ENCODE data around the gene KLC1. TPM values are rescaled to one million over a fixed set of nuclear protein-coding genes. Genes with fewer than 3 reads are reported as not detected.
"Not testable (repeated sequence)": the region's sequence is repeated elsewhere in the genome, so short reads cannot be mapped to it uniquely, and the experiment has no call there.

KLC1 gene
- total RNA-seq, 1 experiment from 2014 or later, result 163 TPM

- TF ChIP-seq CTCF (conservative IDR thresholded peaks at IDR 0.05; ENCODE audit: low read depth, low read length), result peak; percentile 62
- no peak for TF ChIP-seq EZH2 (IDR thresholded peaks at IDR 0.05; ENCODE audit: borderline replicate concordance, low read depth, low read length, poor library complexity, severe bottlenecking)
- DNase-seq (ENCODE audit: low spot score), result peak; percentile 97
- intact Hi-C loops (cut with micrococcal nuclease; ENCODE audit: unreplicated experiment), result no loop called here
- no TSS peak for BruUV-seq (replicated peaks)
- POLR2A ChIA-PET (ENCODE audit: low non-redundant PET), result no interaction called here
- no peaks in the 10 kb centered on the region for H3K36me3 ChIP-seq (ENCODE audit: insufficient read depth, low read length, poor library complexity, severe bottlenecking)
- H3K27me3 ChIP-seq (replicated peaks; ENCODE audit: insufficient read depth, low read depth, low read length, poor library complexity), result no peaks in the 10 kb centered on the region
- peaks cover 9% of the 10 kb centered on the region for H3K9me3 ChIP-seq (ENCODE audit: low read depth, low read length, poor library complexity, severe bottlenecking)
- CTCF ChIA-PET, result no interaction called here
- peaks cover 15% of the 10 kb centered on the region for H3K4me1 ChIP-seq (ENCODE audit: insufficient read depth, low read length, poor library complexity, severe bottlenecking)
- no peak overlapping the region for H3K4me3 ChIP-seq (ENCODE audit: low read depth, low read length, poor library complexity, severe bottlenecking)
- peak overlapping the region; percentile 40 for H3K27ac ChIP-seq (ENCODE audit: low read depth, low read length, poor library complexity, severe bottlenecking)
Observed at GRCh38 chr14:103606963-103607668, 21.9 kb upstream of the KLC1 start.

GRCh38 chr14:103607822-103608221 is 21.2 kb upstream of the KLC1 start:
- no peaks in the 10 kb centered on the region for H3K36me3 ChIP-seq (ENCODE audit: insufficient read depth, low read length, poor library complexity, severe bottlenecking)
- CTCF ChIA-PET, result no interaction called here
- TF ChIP-seq CTCF (conservative IDR thresholded peaks at IDR 0.05; ENCODE audit: low read depth, low read length) (no peak), EZH2 (IDR thresholded peaks at IDR 0.05; ENCODE audit: borderline replicate concordance, low read depth, low read length, poor library complexity, severe bottlenecking) (no peak)
- peaks cover 9% of the 10 kb centered on the region for H3K9me3 ChIP-seq (ENCODE audit: low read depth, low read length, poor library complexity, severe bottlenecking)
- no TSS peak for BruUV-seq (replicated peaks)
- POLR2A ChIA-PET (ENCODE audit: low non-redundant PET), result interaction anchor here (0.7 kb wide), 1 partner anchor 143 kb away, joined by 3 read pairs; no protein-coding TSS in a partner anchor
- no peak for DNase-seq (ENCODE audit: low spot score)
- no peak overlapping the region for H3K4me3 ChIP-seq (ENCODE audit: low read depth, low read length, poor library complexity, severe bottlenecking)
- peaks cover 15% of the 10 kb centered on the region for H3K4me1 ChIP-seq (ENCODE audit: insufficient read depth, low read length, poor library complexity, severe bottlenecking)
- no peak overlapping the region for H3K27ac ChIP-seq (ENCODE audit: low read depth, low read length, poor library complexity, severe bottlenecking)
- intact Hi-C loops (cut with micrococcal nuclease; ENCODE audit: unreplicated experiment), result no loop called here
- no peaks in the 10 kb centered on the region for H3K27me3 ChIP-seq (replicated peaks; ENCODE audit: insufficient read depth, low read depth, low read length, poor library complexity)

GRCh38 chr14:103609081-103609480 is 19.9 kb upstream of the KLC1 start:
- DNase-seq (ENCODE audit: low spot score); H3K9me3 ChIP-seq (ENCODE audit: low read depth, low read length, poor library complexity, severe bottlenecking); CTCF ChIA-PET; H3K36me3 ChIP-seq (ENCODE audit: insufficient read depth, low read length, poor library complexity, severe bottlenecking); H3K27me3 ChIP-seq (replicated peaks; ENCODE audit: insufficient read depth, low read depth, low read length, poor library complexity); POLR2A ChIA-PET (ENCODE audit: low non-redundant PET); H3K27ac ChIP-seq (ENCODE audit: low read depth, low read length, poor library complexity, severe bottlenecking); intact Hi-C loops (cut with micrococcal nuclease; ENCODE audit: unreplicated experiment); BruUV-seq (replicated peaks); H3K4me3 ChIP-seq (ENCODE audit: low read depth, low read length, poor library complexity, severe bottlenecking): not testable (repeated sequence)
- H3K4me1 ChIP-seq (ENCODE audit: insufficient read depth, low read length, poor library complexity, severe bottlenecking), result peaks cover 15% of the 10 kb centered on the region

GRCh38 chr14:103611215-103611614 is 17.8 kb upstream of the KLC1 start:
- Histone ChIP-seq H3K27ac (ENCODE audit: low read depth, low read length, poor library complexity, severe bottlenecking) (no peak overlapping the region), H3K4me3 (ENCODE audit: low read depth, low read length, poor library complexity, severe bottlenecking) (no peak overlapping the region), H3K27me3 (replicated peaks; ENCODE audit: insufficient read depth, low read depth, low read length, poor library complexity) (no peaks in the 10 kb centered on the region), H3K4me1 (ENCODE audit: insufficient read depth, low read length, poor library complexity, severe bottlenecking) (peaks cover 15% of the 10 kb centered on the region), H3K36me3 (ENCODE audit: insufficient read depth, low read length, poor library complexity, severe bottlenecking) (no peaks in the 10 kb centered on the region), H3K9me3 (ENCODE audit: low read depth, low read length, poor library complexity, severe bottlenecking) (peaks cover 9% of the 10 kb centered on the region)
- CTCF ChIA-PET, result no interaction called here
- intact Hi-C loops (cut with micrococcal nuclease; ENCODE audit: unreplicated experiment), result no loop called here
- POLR2A ChIA-PET (ENCODE audit: low non-redundant PET), result no interaction called here
- no peak for DNase-seq (ENCODE audit: low spot score)
- no TSS peak for BruUV-seq (replicated peaks)
- TF ChIP-seq EZH2 (IDR thresholded peaks at IDR 0.05; ENCODE audit: borderline replicate concordance, low read depth, low read length, poor library complexity, severe bottlenecking), result no peak
- no peak for TF ChIP-seq CTCF (conservative IDR thresholded peaks at IDR 0.05; ENCODE audit: low read depth, low read length)
